ENCODE measurements around the gene CDC42BPB.
"Not testable (repeated sequence)": the region's sequence is repeated elsewhere in the genome, so short reads cannot be mapped to it uniquely, and the experiment has no call there.

The CDC42BPB gene

GRCh38 chr14:102899516-102899900 lies 157.8 kb downstream of the CDC42BPB start:
- no peak overlapping the region for H3K4me3 ChIP-seq (ENCODE audit: low read length)
- DNase-seq (ENCODE audit: low read depth): no peak
- no peak for TF ChIP-seq CTCF (IDR thresholded peaks at IDR 0.05; ENCODE audit: insufficient read depth, low read depth, low read length, missing control alignments)

DNA sequence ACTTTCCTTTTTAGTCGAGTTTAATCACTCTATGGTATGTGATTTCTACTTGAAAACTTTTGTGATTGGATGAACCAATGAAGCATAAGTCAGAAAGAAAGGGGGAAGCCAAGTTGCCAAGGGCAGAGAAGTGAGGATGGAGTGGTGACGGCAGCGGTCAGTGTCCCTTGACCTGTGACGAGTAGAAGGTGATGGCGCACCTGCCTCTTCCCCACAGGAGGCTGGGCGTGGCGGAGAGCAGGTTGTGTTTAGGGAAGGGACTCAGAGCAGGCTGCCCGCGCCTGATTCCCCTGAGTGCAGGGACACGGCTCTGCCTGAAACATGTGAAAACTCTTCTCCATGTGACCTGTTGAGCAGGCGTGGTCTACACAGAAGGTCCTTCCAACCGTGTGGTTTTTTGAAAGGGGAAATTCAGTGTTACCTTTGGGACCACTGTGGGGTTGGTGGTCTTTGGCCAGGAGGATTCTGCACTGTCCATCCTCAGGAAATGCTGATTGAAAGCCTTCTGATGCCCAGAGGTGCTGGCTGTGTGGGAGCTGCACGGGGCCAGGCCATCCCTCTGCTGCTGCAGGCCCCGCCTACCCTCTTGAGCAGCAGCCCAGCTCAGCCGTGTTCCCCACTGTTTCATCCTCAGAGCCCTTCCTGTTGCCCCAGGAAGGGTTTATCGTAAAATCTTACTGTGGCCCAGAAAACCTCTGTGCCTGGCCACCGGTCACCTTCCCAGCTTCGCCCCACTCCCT lies 158.4 kb downstream of the CDC42BPB start:
- DNase-seq (ENCODE audit: low read depth): no peak
- H3K4me3 ChIP-seq (ENCODE audit: low read length): no peak overlapping the region
- TF ChIP-seq CTCF (IDR thresholded peaks at IDR 0.05; ENCODE audit: insufficient read depth, low read depth, low read length, missing control alignments): no peak

- DNase-seq (ENCODE audit: low read depth): no peak
- no peak overlapping the region for H3K4me3 ChIP-seq (ENCODE audit: low read length)
- no peak for TF ChIP-seq CTCF (IDR thresholded peaks at IDR 0.05; ENCODE audit: insufficient read depth, low read depth, low read length, missing control alignments)
These were observed 159.1 kb downstream of the CDC42BPB start for GRCh38 chr14:102898298-102898697.

- no peak for DNase-seq (ENCODE audit: low read depth)
- no peak overlapping the region for H3K4me3 ChIP-seq (ENCODE audit: low read length)
- TF ChIP-seq CTCF (IDR thresholded peaks at IDR 0.05; ENCODE audit: insufficient read depth, low read depth, low read length, missing control alignments): no peak
These were observed 159.9 kb downstream of the CDC42BPB start for GRCh38 chr14:102897299-102898027.

GRCh38 chr14:102896735-102897134 lies 160.6 kb downstream of the CDC42BPB start:
- not testable (repeated sequence) for DNase-seq (ENCODE audit: low read depth); H3K4me3 ChIP-seq (ENCODE audit: low read length)

GRCh38 chr14:102893452-102893851 lies 163.9 kb downstream of the CDC42BPB start:
- no peak for DNase-seq (ENCODE audit: low read depth)
- H3K4me3 ChIP-seq (ENCODE audit: low read length): no peak overlapping the region

More at GRCh38 chr14:102893452-102893851, 163.9 kb downstream of the CDC42BPB start:
- TF ChIP-seq CTCF (IDR thresholded peaks at IDR 0.05; ENCODE audit: insufficient read depth, low read depth, low read length, missing control alignments): no peak
